Activated CD4-positive, alpha-beta T cell treated with anti-CD3 and anti-CD28 coated beads, Interleukin-10, Interleukin-2, amounts not matched to agents 100 ng/mL and 50 ng/mL, durations not matched to agents 16 hours and 8 hours (primary cell): Measurements from ENCODE around the gene MYL5.
A peak's percentile ranks its signal among the peaks of the same experiment; 100 is the strongest.
"Not testable (repeated sequence)": the region's sequence is repeated elsewhere in the genome, so short reads cannot be mapped to it uniquely, and the experiment has no call there.

Experiments used
- DNase-seq: peaks from one replicate; pipeline ENCODE4 v3.0.0-alpha.2; 2020

MYL5 gene

GRCh38 chr4:687048-687970 lies 13.0 kb downstream of the MYL5 start:
- DNase-seq: no peak

DNA sequence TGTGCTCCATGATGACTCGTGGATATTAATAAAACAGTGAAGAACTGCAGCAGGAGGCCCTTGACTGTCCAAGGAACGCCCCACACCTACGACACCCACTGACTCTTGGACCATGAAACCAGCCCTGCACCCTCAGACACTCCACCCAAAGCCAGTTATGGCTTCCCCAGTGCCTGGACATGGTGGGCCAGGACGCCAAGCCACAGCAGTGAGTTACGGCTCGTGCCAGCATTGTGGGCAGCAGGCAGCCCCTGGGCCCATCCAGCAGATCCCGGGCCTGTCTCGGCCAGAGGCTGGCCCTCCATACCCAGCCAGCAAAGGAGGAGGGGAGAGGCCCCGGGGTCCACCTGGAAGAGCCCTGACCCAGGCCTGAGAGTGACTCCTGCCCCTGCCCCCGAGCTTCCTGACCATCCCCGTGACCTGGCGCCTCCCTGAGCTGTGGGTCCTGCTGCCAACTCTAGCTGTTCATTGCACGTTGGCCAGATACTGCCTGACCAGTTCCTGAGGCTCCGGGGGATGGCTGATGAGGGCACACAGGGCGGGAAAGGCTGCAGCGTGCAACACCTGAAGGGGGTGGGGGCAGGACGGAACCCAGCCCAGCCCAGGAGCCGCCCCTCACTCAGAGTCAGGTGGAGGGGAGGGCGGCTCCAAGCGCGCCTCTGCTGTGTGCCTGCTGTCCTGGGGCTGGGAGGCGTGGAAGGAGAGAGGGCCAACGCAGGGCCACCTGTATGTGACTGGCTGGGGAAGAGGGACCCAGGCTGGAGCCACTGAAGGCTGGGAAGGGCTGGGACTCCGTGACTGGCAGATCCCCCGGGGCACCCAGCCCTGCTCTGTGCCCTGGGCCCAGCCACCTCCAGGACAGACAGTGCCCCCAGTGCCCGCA lies 13.9 kb downstream of the MYL5 start:
- no peak for DNase-seq

DNA sequence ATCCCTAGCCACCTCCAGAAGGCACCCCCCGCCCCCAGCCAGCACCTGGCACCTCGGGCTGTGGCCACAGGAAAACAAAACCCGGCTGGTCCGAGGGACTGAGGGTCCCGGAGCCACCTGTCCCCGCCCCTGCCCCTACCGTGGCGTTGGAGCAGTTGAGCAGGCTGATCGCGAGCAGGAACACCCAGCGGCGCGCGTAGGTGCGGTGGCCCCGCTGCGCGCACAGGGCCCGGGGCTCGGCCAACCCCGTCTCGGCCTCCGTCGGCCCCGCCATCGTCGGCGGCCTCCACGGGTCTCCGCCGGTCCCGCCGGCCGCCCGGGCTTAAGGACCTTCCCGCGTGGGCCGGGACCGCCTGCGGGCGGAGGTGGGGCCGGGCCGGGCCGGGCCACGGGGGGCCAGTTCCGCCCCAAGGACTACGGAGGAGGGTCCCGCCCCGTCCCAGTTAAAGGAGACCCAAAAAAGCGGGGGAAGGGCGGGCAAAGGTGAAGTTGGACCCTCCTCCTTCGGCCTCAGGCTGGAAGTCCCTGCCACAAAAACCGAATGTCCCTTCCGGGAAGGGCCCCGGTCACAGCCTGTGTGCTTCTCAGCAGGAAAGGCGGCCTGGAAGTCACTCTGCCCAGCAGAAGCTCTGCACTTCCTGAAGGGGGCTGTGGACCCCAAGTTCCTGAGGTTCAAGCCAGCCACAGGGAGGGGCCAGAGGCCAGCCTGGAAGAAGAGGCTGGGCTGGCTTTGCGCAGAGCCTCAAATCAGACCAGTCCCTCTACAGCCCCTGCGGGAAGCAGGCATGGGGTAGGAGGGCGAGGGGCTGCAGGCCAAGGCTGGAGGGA lies 14.7 kb downstream of the MYL5 start, which contains the start of gene SLC49A3:
SLC49A3 (minus strand) TSS at position 298 of the 828 bp plus-strand sequence; CDS start at position 274, 24 bp downstream.
- no peak for DNase-seq

DNA sequence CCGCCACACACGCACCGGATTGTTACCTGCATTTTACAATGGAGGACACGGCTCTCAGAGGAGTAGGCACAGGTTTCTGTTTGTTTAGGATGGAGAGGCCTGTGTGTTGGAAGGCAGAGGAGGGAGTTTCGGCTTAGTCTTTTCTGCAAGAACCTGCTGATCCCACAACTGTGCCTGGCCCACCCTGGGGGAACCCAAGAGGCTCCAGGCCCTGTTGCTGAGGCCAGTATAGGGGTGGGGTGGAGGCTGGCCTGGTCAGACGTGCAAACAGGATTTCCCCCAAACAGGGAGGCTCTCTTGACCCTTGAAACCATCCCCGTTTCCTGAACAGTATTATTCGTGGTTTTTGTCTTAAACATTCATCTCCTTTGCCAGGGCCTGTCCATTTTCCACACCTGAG lies 15.4 kb downstream of the MYL5 start:
- no peak for DNase-seq

GRCh38 chr4:692771-693554 lies 18.6 kb downstream of the MYL5 start:
- DNase-seq: no peak

DNA sequence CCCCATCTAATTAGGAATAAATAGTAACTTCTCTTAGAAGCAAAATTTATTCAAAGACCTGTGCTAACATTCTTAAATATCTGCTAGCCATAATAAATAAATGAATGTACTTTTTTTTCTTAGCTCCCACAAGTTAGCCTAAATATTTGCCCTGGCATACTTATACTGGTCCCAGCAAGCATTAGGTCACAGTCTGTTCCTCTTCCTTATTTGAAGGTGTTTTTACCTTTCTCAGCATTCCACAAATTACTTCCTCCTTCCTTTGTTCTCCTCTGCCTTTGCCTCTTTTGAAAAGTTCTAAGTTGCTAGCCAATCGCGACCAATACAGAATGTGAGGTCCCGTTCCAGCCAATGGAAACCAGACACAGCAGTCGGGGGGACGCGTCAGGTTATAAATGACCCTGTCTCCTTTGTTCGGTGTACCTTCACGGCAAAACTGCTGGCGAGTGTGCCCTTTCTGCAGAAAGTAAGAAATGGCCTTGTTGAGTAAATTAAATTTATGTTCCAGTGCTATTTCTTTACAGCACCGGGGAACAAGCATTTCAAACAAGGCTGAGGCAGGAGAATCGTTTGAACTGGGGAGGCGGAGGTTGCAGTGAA lies 20.1 kb downstream of the MYL5 start:
- DNase-seq: not testable (repeated sequence)

GRCh38 chr4:699816-700580 lies 25.7 kb downstream of the MYL5 start:
- DNase-seq: no peak

DNA sequence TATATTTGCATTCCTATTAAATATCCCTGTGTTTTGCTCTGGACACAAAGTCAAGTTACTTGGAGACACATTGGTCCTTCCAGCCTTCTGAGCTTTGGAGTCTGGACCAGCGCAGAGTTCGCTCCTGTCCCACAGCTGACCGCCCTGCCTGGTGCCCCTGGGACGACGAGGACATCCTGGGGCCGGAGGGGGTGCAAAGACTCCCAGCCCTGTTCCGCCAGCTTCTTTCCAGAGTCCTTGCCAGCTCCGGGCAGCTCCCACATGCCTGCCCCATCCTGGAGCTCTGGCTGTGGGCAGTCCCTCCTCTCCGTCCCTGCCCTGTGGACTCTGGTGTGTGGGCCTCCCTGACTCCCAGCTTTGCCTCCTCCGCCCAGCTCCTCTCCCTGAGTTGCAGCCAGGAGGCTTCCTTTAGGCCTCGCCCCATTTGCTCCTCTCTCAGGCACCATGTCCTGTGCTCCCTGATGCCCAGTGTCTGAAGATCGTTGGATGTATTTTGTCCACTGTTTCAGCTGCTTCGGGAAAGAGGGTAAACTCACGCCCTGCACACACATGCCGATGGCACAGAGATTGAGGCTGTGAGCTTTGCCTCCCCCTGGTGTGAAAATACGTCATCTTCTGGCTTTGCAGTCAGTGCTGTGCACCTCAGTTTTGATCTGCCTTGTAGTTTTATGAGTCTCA lies 26.4 kb downstream of the MYL5 start:
- DNase-seq: no peak

GRCh38 chr4:702618-703048 lies 28.3 kb downstream of the MYL5 start:
- no peak for DNase-seq

DNA sequence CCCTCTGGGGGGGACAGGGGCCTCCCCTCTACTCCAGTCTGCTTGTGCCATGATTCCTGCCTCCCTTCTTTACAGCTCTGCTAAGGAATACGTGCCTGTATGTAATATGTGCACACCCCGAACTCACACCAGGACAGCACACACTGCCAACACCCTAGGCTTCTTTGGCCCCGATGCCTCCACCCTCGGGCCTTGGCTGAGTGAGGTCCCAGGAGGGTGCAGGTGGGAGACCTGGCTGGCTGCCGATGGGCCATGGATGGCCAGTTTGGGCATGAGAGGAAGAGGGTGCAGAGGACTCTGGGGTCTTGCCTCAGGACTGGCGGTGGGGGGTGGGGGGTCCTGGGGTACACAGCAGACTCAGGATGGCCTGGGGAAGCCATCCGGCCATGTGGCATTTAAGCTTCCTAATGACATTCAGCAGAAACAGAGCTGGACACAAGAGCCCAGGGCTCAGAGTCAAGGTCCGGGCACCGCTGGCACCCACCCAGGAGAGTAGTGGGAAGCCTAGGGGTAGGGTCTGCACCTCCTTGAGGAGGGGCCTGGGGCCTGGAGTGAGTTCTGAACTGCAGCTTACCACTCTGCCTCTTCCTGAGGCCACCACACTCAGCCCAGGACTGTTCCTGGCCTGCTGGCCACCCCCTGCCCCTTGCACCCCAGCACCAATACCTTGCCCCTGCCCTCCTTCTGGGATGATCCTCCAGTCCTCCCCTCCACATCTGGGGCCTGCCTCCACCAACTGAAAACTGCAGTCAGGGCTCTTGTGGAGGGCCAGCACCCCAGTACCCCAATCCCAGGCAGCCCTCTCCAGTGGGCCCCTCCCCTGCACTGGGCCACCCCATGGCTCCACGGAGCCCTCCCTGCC lies 29.2 kb downstream of the MYL5 start:
- no peak for DNase-seq

GRCh38 chr4:704198-704891 lies 30.0 kb downstream of the MYL5 start:
- no peak for DNase-seq

- DNase-seq: no peak
Measured at GRCh38 chr4:704971-705277, 30.6 kb downstream of the MYL5 start.

DNA sequence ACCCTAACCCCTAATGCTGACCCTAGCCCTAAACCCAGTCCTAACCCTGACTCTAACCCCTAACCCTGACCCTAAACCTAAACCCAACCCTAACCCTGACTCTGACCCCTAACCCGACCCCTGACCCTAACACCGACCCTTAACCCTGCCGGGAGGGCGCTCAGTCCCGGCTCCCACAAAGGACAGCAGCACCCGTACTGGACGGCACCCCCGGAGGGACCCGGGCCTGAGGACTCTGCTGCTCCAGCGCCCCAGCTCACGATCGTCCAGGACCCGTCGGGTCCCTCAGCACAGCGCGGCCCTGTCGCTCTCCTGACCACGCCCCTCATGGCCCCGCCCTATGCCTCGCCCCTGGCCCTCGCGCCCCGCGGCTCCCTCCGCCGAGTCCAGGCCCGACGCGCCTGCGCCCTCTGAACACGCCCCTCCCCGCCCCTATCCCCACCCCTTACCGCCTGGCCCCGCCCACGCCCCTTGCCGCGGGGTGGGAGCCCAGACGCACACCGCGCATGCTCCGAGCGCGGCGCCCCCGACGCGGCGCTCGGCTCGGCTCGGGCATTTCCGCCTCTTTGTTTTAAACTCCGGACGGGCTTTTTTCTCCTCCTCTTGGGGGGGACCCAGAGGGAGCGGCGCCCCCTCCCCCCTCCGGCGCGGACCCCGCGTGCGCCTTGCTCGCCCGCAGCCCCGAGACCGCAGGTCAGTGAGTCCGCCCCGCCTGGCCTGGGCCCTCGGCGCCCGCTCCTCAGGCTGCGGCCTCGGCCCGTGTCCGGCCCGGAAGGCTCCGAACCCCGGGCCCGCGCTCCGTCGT lies 31.1 kb downstream of the MYL5 start, which contains the start of gene PCGF3:
PCGF3 (plus strand) TSS at position 555 of the 805 bp plus-strand sequence. CDS start 27,849 bp downstream, outside the sequence.
- peak; percentile 97 for DNase-seq

DNA sequence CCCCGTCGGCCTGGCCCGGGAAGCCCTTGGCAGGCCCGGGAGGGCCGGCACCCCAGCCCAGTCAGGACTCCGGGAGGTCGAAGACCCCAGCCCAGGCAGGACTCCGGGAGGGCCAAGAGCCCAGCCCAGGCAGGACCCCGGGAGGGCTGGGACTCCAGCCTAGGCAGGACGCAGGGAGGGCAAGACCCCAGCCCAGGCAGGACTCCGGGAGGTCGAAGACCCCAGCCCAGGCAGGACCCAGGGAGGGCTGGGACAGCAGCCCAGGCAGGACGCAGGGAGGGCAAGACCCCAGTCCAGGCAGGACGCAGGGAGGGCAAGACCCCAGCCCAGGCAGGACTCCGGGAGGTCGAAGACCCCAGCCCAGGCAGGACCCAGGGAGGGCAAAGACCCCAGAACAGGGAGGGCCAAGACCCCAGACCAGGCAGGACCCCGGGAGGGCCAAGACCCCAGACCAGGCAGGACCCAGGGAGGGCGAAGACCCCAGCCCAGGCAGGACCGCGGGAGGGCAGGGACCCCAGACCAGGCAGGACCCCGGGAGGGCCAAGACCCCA lies 31.8 kb downstream of the MYL5 start:
- not testable (repeated sequence) for DNase-seq

- DNase-seq: no peak
Measured at GRCh38 chr4:706834-707598, 32.7 kb downstream of the MYL5 start.

GRCh38 chr4:707929-708630 lies 33.7 kb downstream of the MYL5 start:
- no peak for DNase-seq
